Gastroesophageal sphincter (tissue), 4 donors: Measurements from ENCODE around the gene PDRG1. TPM values are rescaled to one million over a fixed set of nuclear protein-coding genes. Genes with fewer than 3 reads are reported as not detected.

ENCODE experiments used
- ATAC-seq: fragments of 150-250 bp; one replicate; pipeline ENCODE4 v1.9.1; 2016; ENCODE audit warnings: mild to moderate bottlenecking, moderate library complexity
- H3K27ac ChIP-seq, 4 donors: fragments of 200-600 bp; sonication (generic) in 3 of 4; 1 replicate in 3 of 4; 2 replicates in 1 of 4; pipeline ENCODE4 v1.5.1; 2016 to 2019
- H3K27me3 ChIP-seq: fragments of 200-600 bp; sonication (generic); one replicate; pipeline ENCODE4 v1.5.1; 2019
- H3K36me3 ChIP-seq, 2 donors: fragments of 200-600 bp; sonication (generic); one replicate each; pipeline ENCODE4 v1.5.1; 2019; ENCODE audit warnings: control low read depth in 1 of 2
- H3K4me1 ChIP-seq, 3 donors: fragments of 200-600 bp; sonication (generic); 1 replicate in 2 of 3; 2 replicates in 1 of 3; pipeline ENCODE4 v1.5.1; 2016 to 2019; ENCODE audit warnings: control low read depth in 2 of 3
- H3K4me3 ChIP-seq, 2 donors: fragments of 200-600 bp; sonication (generic); one replicate each; pipeline ENCODE4 v1.5.1; 2019; ENCODE audit warnings: mild to moderate bottlenecking in 1 of 2, moderate library complexity in 1 of 2
- H3K9me3 ChIP-seq, 3 donors: fragments of 200-600 bp; sonication (generic); one replicate each; pipeline ENCODE4 v1.5.1; 2017 to 2019; ENCODE audit warnings: control low read depth in 2 of 3
- EP300 ChIP-seq: sonication (generic); formaldehyde crosslinking; IDR thresholded peaks from one replicate; pipeline ENCODE4 v1.6.1; 2017; ENCODE audit warnings: antibody characterized with exemption, mild to moderate bottlenecking
- POLR2A ChIP-seq, 2 donors: fragments of 450-650 bp; IDR thresholded peaks; one replicate each; pipeline ENCODE4 v1.6.1; 2017; ENCODE audit warnings: antibody characterized with exemption in 2 of 2, mild to moderate bottlenecking in 2 of 2, moderate library complexity in 1 of 2
- POLR2AphosphoS5 ChIP-seq: sonication (generic); formaldehyde crosslinking; IDR thresholded peaks from one replicate; pipeline ENCODE4 v1.6.1; 2017; ENCODE audit warnings: antibody characterized with exemption
- WGBS, 2 donors: methylation state at CpG; one replicate each; pipeline ENCODE4 v1.1.5; 2018; ENCODE audit warnings: low coverage in 1 of 2; 5-methylcytosine and 5-hydroxymethylcytosine counted together
- total RNA-seq, 4 donors: library from RNA; depleted of rRNA; stranded (reverse); fragments of >200 nt; gene quantifications; one replicate each; pipeline ENCODE4 v1.1.0, GENCODE V29; 2016
- TF ChIP-seq, protein P1 (sequence below), 4 experiments: fragments of 200-600 bp in 2 of 4; fragments of 450-650 bp in 2 of 4; sonication (generic) in 1 of 4; IDR thresholded peaks; one replicate each; pipeline ENCODE4 v1.5.1; 2017 to 2019; ENCODE audit warnings: antibody characterized with exemption in 4 of 4, mild to moderate bottlenecking in 2 of 4, moderate library complexity in 2 of 4

PDRG1 gene
- total RNA-seq, 4 donors from 2014 or later = 10.5 to 11.2 (median 11.0) TPM

DNA sequence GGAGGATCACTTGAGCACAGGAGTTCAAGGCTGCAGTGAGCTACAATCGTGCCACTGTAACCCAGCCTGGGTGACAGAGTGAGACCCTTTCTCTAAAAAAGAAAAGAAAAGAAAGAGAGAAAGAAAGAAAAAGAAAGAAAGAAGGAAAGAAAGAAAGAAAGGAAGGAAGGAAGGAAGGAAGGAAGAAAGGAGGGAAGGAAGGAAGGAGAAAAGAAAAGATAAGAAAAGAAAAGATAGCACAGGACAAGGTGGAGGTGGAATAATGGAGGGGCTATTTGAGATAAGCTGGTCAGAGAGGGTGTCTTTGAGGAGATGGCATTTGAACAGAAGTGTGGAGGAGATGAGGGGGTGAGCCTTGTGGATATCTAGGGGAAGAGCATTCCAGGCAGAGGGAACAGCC, 2.7 kb upstream of the PDRG1 start:
- 63 to 82% methylated on average over 1 of the region's 1 CpG for WGBS, 2 donors
- H3K27ac ChIP-seq = no peak overlapping the region
- TF ChIP-seq POLR2A (IDR thresholded peaks at IDR 0.05) = no peak
- TF ChIP-seq, protein P1, sequence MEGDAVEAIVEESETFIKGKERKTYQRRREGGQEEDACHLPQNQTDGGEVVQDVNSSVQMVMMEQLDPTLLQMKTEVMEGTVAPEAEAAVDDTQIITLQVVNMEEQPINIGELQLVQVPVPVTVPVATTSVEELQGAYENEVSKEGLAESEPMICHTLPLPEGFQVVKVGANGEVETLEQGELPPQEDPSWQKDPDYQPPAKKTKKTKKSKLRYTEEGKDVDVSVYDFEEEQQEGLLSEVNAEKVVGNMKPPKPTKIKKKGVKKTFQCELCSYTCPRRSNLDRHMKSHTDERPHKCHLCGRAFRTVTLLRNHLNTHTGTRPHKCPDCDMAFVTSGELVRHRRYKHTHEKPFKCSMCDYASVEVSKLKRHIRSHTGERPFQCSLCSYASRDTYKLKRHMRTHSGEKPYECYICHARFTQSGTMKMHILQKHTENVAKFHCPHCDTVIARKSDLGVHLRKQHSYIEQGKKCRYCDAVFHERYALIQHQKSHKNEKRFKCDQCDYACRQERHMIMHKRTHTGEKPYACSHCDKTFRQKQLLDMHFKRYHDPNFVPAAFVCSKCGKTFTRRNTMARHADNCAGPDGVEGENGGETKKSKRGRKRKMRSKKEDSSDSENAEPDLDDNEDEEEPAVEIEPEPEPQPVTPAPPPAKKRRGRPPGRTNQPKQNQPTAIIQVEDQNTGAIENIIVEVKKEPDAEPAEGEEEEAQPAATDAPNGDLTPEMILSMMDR (IDR thresholded peaks at IDR 0.05) = no peak
- no peak for TF ChIP-seq POLR2AphosphoS5
- no peak for TF ChIP-seq EP300
- no peak for ATAC-seq
- H3K36me3 ChIP-seq = peaks cover 0 to 3% of the 10 kb centered on the region in 2 donors
- no peak overlapping the region for H3K4me3 ChIP-seq
- peaks cover 5 to 23% (median 11%) of the 10 kb centered on the region in 3 donors for H3K4me1 ChIP-seq
- H3K9me3 ChIP-seq = no peaks in the 10 kb centered on the region
- H3K27me3 ChIP-seq = peaks cover 30% of the 10 kb centered on the region

DNA sequence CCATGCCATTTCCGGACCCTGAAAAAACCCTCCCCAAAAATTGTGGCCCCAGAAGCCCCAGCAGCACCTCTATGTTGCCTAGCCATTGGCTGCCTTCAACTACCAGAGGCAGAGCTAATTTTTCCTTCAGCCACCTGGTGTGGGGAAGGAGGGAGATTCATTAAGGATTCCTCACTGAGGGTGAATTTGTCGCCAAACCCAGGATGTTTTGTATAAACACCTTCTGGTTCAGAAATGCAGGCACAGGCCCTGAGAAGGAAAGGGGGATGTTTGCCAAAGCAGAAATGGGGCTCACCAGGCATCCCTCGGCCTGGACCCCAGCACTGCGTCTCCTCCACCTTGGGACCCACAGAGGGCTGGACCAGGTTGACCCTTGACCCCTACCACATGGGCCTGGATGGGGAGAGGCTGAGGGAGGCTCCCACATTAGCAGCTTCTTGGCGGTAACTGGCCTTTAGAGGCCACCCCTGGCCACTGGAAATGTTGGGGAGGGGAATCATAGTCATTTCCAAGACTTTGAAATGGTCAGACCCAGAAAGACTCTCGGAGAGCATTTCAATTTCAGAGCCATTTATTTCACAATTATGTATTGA, 1.8 kb upstream of the PDRG1 start:
- Histone ChIP-seq H3K27me3 (peaks cover 23% of the 10 kb centered on the region), H3K36me3 (peaks cover 0 to 12% of the 10 kb centered on the region in 2 donors), H3K4me3 (no peak overlapping the region), H3K4me1 (peaks cover 5 to 28% (median 11%) of the 10 kb centered on the region in 3 donors), H3K27ac (no peak overlapping the region), H3K9me3 (no peaks in the 10 kb centered on the region)
- no peak for ATAC-seq
- WGBS, 2 donors = 74 to 75% methylated on average over 1 to 2 of the region's 6 CpGs
- TF ChIP-seq POLR2A (IDR thresholded peaks at IDR 0.05) = no peak
- no peak for TF ChIP-seq POLR2AphosphoS5
- TF ChIP-seq, protein P1 (IDR thresholded peaks at IDR 0.05) = no peak
- no peak for TF ChIP-seq EP300

DNA sequence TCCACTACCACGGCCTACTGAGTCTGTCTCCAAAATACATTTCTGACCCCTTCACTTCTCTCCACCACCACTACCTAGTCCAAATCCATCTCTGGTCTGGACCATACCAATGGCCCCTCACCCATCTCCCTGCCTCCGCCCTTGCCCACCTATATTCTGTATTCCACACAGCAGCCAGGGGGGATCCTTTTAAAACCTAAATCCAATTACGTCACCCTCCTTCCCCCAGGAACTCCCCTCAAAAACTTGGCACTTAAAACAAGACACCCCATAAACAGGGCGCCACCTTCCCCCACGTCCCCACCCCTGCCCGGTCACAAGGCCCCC, 680 bp downstream of the PDRG1 start:
- 6 to 14% methylated on average over 4 to 6 of the region's 6 CpGs for WGBS, 2 donors
- ATAC-seq = no peak
- H3K27ac ChIP-seq = peak overlapping the region; percentile 13 to 90 (median 84)
- peaks cover 4% of the 10 kb centered on the region for H3K27me3 ChIP-seq
- TF ChIP-seq, protein P1 (IDR thresholded peaks at IDR 0.05) = no peak
- no peak for TF ChIP-seq EP300
- TF ChIP-seq POLR2AphosphoS5 = no peak
- TF ChIP-seq POLR2A (IDR thresholded peaks at IDR 0.05) = no peak
- peak overlapping the region; percentile 57 to 81 for H3K4me3 ChIP-seq
- H3K9me3 ChIP-seq = peaks cover 0 to 5% (median 0%) of the 10 kb centered on the region in 3 donors
- peaks cover 5 to 28% (median 11%) of the 10 kb centered on the region in 3 donors for H3K4me1 ChIP-seq
- H3K36me3 ChIP-seq = peaks cover 5 to 36% of the 10 kb centered on the region in 2 donors

DNA sequence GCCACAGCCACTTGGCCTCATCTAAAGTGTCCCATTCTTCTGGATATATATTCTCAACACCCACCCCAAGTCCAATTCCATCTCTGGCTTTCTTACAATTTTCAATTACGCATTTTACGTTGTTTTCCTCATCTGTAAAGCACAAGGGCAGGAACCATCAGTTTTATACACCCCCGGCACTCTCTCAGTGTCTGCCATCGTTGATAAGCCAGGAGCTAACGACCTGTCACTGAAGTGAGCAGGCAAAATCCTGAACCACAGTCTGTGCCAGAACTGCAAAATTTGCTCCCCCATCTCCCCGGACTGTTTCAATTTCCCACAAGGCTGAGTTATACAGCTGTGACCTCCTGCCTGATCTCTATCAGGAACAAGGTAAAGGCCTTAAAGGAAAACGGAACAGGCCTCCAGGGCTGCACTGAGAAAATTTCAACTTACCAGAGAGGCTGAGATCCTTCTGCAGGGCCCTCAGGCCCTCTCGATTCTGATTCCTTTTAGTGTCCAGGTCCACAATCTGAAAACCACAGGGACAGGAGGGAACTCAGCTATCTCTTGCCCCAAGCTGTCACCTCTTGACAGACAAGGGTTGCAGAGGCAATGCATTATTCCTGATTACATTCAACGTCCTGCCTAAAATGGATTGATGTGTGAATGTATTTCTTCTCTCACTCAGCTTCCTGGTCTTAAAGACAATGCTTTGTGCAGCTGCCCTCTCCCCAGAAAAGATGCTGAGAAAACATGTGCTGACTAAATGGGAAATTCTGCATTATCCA, 1.8 kb downstream of the PDRG1 start:
- ATAC-seq = no peak
- H3K9me3 ChIP-seq = peaks cover 0 to 5% (median 0%) of the 10 kb centered on the region in 3 donors
- TF ChIP-seq POLR2AphosphoS5 = no peak
- TF ChIP-seq, protein P1 (IDR thresholded peaks at IDR 0.05) = no peak
- peaks cover 5 to 28% (median 11%) of the 10 kb centered on the region in 3 donors for H3K4me1 ChIP-seq
- H3K4me3 ChIP-seq = no peak overlapping the region
- H3K27me3 ChIP-seq = peaks cover under 1% of the 10 kb centered on the region
- H3K36me3 ChIP-seq = peaks cover 5 to 47% of the 10 kb centered on the region in 2 donors
- 74 to 97% methylated on average over 3 to 5 of the region's 9 CpGs for WGBS, 2 donors
- H3K27ac ChIP-seq = no peak overlapping the region

DNA sequence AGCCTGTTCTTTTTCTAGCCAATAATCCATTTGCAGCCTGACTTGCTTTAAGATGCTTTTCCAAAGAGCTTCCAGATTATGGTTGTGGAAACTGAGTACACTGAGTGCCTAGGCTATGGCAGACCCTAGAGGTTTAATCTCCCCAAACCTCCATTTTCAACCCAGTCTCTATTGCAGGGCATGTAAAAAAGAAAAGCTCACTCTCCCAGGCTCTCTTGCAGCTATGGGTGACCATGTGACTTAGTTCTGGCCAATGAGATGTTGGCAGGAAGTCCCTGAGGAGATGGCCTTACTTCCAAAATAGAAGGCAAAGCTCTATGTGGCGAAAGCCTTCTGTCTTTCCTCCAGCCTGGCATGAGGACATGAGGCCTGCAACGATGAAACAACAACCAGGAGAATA, 3.8 kb downstream of the PDRG1 start:
- Histone ChIP-seq H3K9me3 (peaks cover 0 to 5% (median 0%) of the 10 kb centered on the region in 3 donors), H3K4me3 (no peak overlapping the region), H3K27ac (no peak overlapping the region), H3K27me3 (no peaks in the 10 kb centered on the region), H3K36me3 (peaks cover 5 to 67% of the 10 kb centered on the region in 2 donors), H3K4me1 (peaks cover 6 to 41% (median 17%) of the 10 kb centered on the region in 3 donors)
- TF ChIP-seq POLR2AphosphoS5 = no peak
- TF ChIP-seq POLR2A (IDR thresholded peaks at IDR 0.05) = no peak
- no peak for TF ChIP-seq EP300
- TF ChIP-seq, protein P1 (IDR thresholded peaks at IDR 0.05) = no peak
- ATAC-seq = no peak
- WGBS, 2 donors = 80 to 90% methylated on average over 1 to 2 of the region's 2 CpGs
